ENCODE data around the gene DPP10. TPM values are rescaled to one million over a fixed set of nuclear protein-coding genes. Genes with fewer than 3 reads are reported as not detected.

Gene DPP10
- total RNA-seq, 1 experiment from 2014 or later, result not detected

DNA sequence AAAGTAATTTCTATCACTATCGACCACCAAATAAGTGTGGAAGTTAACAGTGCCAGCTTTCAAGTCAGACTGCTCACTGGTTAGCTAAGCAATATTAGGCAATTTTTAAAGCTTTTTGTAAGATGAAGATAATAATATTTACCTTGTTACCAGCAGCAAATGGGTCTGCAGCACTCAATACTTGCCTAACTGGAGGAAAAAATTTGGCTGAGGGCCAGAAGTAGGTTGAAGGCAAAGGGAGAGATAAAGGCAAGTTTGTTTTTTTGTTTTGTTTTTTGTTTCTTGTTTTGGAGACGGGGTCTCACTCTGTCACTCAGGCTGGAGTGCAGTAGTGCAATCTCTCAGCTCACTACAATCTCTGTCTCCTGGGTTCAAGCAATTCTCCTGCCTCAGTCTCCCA, 675.9 kb downstream of the DPP10 start:
- TF ChIP-seq POLR2AphosphoS5 (IDR thresholded peaks at IDR 0.05; ENCODE audit: low read depth, low read length), result no peak
- no peak for TF ChIP-seq SIN3A (IDR thresholded peaks at IDR 0.05; ENCODE audit: borderline replicate concordance, insufficient read depth, low read depth, low read length)
- TF ChIP-seq TCF7L2 (IDR thresholded peaks at IDR 0.05; ENCODE audit: low read depth, low read length), result no peak
- TF ChIP-seq, protein P1, sequence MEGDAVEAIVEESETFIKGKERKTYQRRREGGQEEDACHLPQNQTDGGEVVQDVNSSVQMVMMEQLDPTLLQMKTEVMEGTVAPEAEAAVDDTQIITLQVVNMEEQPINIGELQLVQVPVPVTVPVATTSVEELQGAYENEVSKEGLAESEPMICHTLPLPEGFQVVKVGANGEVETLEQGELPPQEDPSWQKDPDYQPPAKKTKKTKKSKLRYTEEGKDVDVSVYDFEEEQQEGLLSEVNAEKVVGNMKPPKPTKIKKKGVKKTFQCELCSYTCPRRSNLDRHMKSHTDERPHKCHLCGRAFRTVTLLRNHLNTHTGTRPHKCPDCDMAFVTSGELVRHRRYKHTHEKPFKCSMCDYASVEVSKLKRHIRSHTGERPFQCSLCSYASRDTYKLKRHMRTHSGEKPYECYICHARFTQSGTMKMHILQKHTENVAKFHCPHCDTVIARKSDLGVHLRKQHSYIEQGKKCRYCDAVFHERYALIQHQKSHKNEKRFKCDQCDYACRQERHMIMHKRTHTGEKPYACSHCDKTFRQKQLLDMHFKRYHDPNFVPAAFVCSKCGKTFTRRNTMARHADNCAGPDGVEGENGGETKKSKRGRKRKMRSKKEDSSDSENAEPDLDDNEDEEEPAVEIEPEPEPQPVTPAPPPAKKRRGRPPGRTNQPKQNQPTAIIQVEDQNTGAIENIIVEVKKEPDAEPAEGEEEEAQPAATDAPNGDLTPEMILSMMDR (IDR thresholded peaks at IDR 0.05), result no peak
- TF ChIP-seq, protein P2, sequence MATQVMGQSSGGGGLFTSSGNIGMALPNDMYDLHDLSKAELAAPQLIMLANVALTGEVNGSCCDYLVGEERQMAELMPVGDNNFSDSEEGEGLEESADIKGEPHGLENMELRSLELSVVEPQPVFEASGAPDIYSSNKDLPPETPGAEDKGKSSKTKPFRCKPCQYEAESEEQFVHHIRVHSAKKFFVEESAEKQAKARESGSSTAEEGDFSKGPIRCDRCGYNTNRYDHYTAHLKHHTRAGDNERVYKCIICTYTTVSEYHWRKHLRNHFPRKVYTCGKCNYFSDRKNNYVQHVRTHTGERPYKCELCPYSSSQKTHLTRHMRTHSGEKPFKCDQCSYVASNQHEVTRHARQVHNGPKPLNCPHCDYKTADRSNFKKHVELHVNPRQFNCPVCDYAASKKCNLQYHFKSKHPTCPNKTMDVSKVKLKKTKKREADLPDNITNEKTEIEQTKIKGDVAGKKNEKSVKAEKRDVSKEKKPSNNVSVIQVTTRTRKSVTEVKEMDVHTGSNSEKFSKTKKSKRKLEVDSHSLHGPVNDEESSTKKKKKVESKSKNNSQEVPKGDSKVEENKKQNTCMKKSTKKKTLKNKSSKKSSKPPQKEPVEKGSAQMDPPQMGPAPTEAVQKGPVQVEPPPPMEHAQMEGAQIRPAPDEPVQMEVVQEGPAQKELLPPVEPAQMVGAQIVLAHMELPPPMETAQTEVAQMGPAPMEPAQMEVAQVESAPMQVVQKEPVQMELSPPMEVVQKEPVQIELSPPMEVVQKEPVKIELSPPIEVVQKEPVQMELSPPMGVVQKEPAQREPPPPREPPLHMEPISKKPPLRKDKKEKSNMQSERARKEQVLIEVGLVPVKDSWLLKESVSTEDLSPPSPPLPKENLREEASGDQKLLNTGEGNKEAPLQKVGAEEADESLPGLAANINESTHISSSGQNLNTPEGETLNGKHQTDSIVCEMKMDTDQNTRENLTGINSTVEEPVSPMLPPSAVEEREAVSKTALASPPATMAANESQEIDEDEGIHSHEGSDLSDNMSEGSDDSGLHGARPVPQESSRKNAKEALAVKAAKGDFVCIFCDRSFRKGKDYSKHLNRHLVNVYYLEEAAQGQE (IDR thresholded peaks at IDR 0.05; ENCODE audit: insufficient read depth in 1 of 2, low read depth in 2 of 2, low read length in 1 of 2), result no peak
- ChIA-PET POLR2A (no interaction called here), CTCF (no interaction called here)
- ATAC-seq (no peak), DNase-seq (ENCODE audit: low read depth, low spot score) (no peak)
- no peaks in the 10 kb centered on the region for H3K36me3 ChIP-seq (ENCODE audit: control insufficient read depth, insufficient read depth, low read length)
- intact Hi-C loops (cut with micrococcal nuclease; ENCODE audit: unreplicated experiment), result no loop called here
- H3K27me3 ChIP-seq (ENCODE audit: control insufficient read depth, insufficient read depth, low read length), result no peaks in the 10 kb centered on the region
- no peaks in the 10 kb centered on the region for H3K9me3 ChIP-seq (ENCODE audit: control insufficient read depth, insufficient read depth, low read depth, low read length)
- no peak overlapping the region for H3K4me3 ChIP-seq (ENCODE audit: low read depth in 2 of 2, low read length in 2 of 2)
- in situ Hi-C loops (cut with HindIII; ENCODE audit: low pct_unique_long_range_greater_than_20kb, low sequenced_read_pairs), result no loop called here
- no TSS peak for BruUV-seq (replicated peaks)
- no peaks in the 10 kb centered on the region for H3K4me1 ChIP-seq (ENCODE audit: control insufficient read depth, insufficient read depth, low read length)
- no peak overlapping the region for H3K27ac ChIP-seq (ENCODE audit: low read length)

DNA sequence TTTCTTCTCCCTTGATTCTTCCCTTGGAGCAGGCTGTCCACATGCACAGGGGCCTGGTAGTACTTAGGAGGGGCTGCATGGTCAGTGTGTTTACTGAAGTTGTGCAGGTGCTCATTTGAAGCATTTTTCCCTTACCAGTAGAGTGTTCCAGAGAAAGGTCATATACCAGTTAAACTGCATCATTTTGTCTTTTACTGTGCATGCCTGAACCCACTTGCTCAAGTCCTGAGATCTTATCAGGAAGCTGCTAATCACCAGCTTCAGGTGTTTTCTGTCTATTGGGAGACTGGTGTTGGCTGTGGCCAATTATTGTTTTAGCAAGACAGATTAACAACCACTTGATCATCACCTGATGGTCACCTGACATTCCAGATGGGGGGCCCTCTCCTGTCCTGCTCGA, 676.6 kb downstream of the DPP10 start:
- Histone ChIP-seq H3K27me3 (ENCODE audit: control insufficient read depth, insufficient read depth, low read length) (no peaks in the 10 kb centered on the region), H3K4me1 (ENCODE audit: control insufficient read depth, insufficient read depth, low read length) (no peaks in the 10 kb centered on the region), H3K4me3 (ENCODE audit: low read depth in 2 of 2, low read length in 2 of 2) (no peak overlapping the region), H3K36me3 (ENCODE audit: control insufficient read depth, insufficient read depth, low read length) (no peaks in the 10 kb centered on the region), H3K9me3 (ENCODE audit: control insufficient read depth, insufficient read depth, low read depth, low read length) (no peaks in the 10 kb centered on the region), H3K27ac (ENCODE audit: low read length) (no peak overlapping the region)
- in situ Hi-C loops (cut with HindIII; ENCODE audit: low pct_unique_long_range_greater_than_20kb, low sequenced_read_pairs), result no loop called here
- POLR2A ChIA-PET, result no interaction called here
- BruUV-seq (replicated peaks), result no TSS peak
- intact Hi-C loops (cut with micrococcal nuclease; ENCODE audit: unreplicated experiment), result no loop called here
- no peak for DNase-seq (ENCODE audit: low read depth, low spot score)
- CTCF ChIA-PET, result no interaction called here
- TF ChIP-seq SIN3A (IDR thresholded peaks at IDR 0.05; ENCODE audit: borderline replicate concordance, insufficient read depth, low read depth, low read length) (no peak), POLR2AphosphoS5 (IDR thresholded peaks at IDR 0.05; ENCODE audit: low read depth, low read length) (no peak), TCF7L2 (IDR thresholded peaks at IDR 0.05; ENCODE audit: low read depth, low read length) (no peak)
- TF ChIP-seq, protein P1 (IDR thresholded peaks at IDR 0.05), result no peak
- TF ChIP-seq, protein P2 (IDR thresholded peaks at IDR 0.05; ENCODE audit: insufficient read depth in 1 of 2, low read depth in 2 of 2, low read length in 1 of 2), result no peak
- no peak for ATAC-seq
